Right kidney (tissue), 1 donor: ENCODE data around the gene MPEG1.

Experiments
- DNase-seq: peaks from one replicate; pipeline ENCODE4 v3.0.0-alpha.2; 2016

MPEG1 gene

DNA sequence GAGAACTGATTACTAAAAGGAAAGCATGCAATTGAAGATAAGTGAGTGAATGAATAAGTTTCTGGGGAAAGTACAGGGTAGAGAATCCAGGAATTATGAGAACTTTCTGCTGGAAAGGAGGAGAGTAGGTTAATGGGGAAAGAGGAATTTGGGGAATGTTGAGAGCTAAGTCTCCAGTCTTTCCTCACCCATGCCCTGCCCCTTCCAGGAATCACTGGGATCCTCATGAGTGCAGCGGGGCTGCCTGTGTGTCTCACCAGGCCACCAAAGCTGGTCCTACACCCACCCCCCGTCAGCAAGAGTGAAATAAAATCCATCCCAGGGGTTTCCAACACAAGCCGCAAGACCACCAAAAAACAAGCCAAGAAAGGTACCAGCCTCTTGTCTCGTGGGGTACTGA is 23.8 kb downstream of the MPEG1 start:
- DNase-seq, result no peak

DNA sequence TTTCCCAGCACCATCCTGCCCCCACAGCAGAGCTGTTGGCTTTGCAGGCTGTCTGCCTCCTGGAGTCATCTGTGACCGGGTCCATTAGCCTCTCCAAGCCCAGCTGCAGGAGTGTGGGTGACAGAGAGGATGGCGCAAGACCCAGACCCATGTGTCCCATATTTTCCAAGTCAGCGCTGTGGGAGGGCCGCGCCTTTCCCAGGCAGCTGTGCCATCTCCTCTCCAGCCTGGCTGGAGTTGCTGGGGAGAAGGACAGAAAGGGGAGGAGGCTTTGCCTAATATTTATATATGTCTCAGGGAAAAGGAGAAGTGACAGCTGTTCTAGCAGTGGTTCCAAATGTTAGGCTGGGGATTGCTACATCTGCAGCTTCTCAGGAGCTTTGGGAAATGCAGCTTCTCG is 25.1 kb downstream of the MPEG1 start:
- peak; percentile 47 for DNase-seq

DNA sequence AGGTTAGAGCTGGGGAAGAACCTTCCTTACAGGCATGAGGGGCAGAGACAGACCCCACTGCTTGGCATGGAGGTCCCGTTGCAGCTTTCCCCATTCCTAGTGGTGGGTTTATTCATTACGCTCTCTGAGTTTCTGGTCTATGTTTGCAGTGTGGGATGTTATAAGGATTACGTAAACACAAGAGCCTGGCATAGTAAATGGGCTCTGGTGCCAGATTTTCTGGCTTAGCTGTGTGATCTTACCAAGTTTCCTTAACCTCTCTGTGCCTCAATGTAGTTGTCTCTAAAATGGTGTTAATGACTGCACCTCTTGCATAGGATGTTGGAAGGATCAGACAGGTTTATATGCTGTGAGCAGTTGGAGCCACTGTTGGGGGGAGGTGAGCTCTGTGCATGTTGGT is 25.7 kb downstream of the MPEG1 start:
- DNase-seq, result no peak

DNA sequence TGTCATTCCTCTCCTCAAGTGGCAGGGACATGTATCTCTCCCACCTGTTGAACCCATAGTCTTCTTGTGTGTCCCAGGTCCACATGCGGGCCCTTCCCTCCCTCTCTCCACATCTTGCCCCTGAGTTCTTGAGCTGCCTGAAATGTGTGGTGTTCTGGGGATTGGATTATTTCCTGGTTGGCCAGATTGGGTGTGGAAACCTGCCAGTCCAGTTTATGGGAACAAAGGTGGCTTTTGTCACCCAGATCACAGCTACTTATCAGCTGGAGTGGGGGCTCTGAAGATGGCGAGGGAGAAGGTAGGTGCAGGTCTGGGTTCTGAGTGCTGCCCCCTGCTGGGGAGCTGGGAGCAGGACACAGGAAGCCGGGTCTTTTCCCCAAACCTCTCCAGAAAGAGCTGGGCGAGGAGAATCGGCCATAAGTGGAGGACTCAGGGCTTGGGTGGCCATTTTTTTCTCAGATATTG is 26.6 kb downstream of the MPEG1 start:
- no peak for DNase-seq

DNA sequence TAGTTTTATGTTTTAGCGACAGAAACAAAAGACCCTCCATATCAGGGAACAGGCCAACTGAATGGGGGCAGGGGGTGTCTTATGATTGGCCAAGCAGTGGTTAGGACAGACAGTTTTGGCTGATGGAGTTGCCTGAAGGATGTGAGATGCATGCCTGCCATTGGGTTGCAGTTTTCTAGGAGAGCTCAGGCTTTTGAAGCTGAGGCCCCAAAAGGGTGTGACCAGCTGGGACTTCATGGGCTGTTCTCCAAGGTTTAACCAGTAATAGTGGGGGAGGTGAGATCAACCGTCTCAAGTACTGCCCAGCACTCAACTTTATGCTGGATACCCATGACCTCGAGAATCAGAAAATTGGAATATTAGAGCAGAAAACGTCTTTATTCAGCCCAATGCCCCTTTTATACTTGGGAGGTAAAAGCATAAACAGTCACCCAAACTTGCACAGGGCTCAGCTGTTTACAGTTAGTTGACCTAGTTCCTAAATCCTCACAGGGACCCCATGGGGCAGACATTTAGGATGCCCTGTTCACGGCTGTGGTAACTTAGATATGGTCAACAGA is 27.3 kb downstream of the MPEG1 start:
- no peak for DNase-seq

DNA sequence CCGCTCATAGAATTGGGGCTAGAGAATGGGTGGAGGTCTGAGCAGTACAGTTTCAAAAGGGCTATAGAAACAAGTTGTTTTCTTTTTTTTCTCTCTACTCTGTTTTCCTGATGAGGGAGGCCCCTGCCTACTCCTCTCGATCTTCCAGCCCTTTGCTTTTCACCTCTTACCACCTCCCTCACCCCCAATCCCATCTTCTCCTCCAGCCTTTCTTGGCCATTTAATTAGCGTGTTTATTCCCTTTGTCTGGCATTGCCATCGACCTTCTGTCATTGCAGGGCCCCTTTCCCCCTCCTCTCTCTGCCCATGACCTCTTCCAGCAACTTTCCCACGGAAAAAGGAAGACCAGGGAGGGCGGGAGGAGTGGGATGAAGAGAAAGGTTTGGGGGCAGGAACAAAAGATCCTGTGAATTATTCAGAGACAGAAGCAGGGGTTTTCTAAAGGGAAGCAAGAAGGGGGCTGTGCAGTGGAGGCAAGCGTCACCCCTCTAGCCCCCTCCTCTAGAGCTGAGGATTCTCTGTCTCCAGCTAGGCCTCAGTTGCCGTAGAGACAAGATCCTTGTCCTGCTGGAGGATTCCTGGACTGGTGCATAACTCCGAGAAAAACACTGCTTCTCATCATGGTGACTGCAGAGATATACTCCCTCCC is 27.9 kb downstream of the MPEG1 start:
- no peak for DNase-seq

DNA sequence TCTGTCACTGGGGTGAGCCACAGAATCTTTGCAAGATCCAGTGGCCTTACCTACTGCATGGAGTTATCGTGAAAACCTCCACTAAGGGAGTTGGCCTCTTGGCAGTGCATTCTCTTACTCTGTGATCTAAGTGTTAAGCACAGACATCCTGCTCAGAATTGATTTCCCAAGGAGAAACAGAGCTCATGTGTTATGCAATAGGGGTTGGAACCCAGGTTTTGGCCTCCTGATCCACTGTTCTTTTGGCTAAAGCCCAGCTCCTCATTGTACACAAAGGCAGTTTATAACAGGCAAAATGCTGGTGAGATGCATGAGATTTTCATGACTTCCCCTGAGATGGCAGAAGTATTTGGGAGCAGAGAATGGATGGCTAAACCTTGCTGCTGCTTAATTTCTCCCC is 29.0 kb downstream of the MPEG1 start:
- DNase-seq, result no peak

DNA sequence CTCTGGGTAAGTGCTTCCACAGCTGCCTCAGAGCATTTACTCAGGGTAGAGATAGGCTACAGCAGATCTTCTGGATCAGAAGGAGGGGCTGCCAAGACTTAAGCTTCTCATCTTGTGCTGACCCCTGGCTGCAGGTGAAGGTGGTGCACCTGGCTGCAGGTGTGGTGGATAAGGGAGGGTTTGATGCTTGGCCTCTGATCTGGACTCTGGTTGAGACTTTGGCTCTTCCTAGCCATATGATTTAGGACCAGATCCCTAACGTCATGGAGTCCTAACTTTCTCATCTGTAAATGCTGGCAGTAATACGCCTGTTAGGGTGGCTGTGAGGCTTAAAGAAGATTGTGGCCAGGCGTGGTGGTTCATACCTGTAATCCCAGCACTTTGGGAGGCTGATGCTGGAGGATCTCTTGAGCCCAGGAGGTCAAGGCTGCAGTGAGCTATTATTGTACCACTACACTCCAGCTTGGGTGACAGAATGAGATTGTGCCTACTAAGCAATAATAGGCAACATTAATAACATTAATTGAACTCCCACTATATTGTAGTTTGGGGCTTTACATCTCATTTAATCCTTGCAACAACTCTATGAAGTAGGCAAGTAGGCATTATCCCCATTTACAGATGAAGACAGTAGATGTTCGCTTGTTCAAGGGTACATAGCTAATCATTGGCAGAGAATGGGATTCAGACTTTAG is 30.1 kb downstream of the MPEG1 start:
- DNase-seq, result no peak

DNA sequence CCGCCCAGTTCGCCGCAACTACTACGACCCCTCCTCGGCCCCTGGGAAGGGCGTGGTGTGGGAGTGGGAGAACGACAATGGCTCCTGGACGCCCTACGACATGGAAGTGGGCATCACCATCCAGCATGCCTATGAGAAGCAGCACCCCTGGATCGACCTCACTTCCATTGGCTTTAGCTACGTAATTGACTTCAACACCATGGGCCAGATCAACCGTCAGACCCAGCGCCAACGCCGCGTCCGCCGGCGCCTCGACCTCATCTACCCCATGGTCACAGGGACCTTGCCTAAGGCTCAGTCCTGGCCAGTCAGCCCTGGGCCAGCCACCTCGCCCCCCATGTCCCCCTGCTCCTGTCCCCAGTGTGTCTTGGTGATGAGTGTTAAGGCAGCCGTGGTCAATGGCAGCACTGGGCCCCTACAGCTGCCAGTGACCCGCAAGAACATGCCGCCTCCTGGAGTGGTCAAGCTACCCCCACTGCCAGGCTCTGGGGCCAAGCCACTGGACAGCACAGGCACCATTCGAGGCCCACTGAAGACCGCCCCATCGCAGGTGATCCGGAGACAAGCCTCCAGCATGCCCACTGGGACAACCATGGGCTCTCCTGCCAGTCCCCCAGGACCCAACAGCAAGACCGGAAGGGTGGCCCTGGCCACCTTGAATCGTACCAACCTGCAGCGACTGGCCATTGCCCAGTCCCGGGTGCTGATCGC is 30.8 kb downstream of the MPEG1 start:
- no peak for DNase-seq

DNA sequence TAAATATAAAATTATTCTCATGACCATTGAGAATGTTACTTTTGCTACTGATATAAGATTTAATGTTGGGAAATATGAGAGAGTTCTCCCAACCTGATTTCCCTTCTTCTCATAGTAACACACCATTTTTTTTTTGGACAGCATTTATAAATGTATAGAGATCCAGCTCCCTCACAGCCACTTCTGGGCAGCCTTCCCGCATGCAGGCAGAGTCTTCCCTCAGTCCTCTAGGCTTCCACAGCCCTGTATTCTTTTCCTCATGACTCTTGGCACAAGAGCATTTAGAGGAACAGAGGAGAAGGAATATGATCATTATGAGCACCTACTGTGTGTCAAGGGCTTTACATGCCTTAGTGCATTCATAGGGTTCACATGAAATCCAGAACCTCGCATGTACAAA is 31.8 kb downstream of the MPEG1 start:
- no peak for DNase-seq

DNA sequence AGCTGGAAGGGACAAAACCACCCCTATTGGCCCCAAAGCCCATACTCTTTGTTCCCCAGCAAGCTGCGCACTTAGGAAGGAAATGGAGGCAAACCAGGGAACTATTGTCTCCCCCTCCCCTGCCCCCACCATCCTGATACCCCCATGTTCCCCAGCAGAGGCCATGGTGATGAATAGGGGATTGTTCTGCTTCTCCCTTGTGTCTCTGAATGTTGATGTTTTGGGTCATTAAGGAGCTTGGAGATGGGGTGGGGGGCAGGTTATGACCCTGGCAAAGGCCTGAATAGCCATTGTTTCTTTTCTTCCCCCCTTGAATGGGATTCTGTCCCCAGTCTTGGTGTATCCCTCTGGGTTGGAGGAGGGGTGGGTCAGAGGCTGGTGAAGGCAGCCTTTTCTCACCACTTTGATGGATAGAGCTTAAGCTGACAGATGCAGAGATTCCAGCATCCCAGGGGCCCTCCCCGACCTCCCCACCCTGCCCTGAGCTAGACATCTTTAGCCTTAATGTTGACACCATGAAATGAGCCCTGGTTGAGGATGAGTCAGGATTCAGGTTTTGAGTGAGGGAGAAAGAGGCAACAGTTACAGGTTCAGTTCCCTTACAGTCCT is 32.5 kb downstream of the MPEG1 start:
- DNase-seq, result no peak

DNA sequence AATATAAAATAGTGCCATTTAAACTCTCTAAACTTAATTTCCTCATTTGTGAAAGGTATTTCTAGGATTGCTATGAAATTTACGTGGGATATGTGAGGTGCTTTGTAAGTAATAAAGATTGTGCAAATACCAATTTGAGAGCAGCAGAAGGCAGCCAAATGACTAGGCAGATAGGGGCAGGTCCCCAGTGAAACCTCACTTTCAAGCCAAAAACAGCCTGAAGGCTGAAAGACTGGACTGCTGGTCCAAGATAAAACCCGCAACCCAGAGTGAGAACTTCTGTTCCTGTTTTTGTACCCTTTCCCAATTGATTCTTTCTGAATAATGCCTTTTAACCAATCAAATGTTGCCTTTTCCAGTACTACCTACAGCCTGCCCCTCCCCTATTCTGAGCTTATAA is 33.6 kb downstream of the MPEG1 start:
- no peak for DNase-seq

DNA sequence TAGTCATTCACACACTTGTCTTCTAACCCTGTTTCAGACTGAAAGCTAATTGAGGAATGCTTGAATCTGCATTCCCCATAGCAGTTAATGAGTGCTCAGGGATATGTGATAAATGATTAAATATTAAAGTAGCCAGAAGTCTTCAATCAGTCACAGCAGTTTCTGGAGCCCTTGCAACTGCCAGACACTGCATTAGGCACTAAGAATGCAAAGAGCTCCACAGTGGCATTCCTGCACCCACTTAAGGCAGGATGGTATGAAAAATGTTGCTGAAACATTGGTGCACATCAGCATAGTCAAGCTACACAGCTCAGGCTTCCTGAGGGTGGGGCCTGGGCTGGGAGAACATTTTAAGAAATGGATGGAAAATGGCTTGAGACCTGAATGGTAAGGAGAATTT is 34.3 kb downstream of the MPEG1 start:
- DNase-seq, result no peak

DNA sequence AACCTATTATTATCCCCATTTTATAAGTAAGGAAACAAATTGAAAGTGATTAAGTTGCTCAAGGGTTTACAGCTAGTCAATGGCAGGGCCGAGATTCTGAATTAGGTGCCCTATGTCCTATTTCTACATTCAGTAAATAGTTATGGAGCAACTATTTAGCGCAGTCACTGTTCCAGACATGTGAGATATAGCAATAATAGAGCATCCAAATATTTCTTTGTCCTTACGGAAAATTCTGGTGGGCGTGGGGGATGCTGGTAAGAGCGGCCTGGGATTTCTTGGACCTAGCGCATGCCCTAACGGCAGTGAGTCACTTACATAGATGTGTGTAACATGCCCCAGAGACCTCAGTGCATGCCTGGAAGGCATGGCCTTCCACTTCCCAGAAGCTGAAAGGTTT is 36.4 kb downstream of the MPEG1 start:
- DNase-seq, result no peak

DNA sequence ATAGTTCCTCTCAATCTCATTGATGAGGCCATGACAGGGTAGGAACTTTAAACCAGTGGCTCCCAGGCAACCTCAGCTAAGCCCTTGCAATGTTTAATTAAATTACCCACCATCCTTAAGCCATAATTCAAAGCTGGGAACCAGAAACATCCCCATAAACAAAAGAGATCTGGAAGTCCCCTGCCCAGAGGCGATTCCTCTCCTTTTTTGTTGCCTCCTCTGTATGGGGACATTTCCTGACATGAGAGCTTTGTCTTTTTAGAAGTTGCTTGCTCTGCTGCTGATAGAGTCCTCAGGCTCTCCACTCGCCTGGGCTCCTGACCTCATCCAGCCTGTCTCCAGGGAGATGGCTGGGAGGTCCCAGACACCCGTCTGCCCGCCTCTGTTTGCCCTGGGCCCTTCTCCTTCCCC is 37.6 kb downstream of the MPEG1 start:
- DNase-seq, result peak; percentile 15

DNA sequence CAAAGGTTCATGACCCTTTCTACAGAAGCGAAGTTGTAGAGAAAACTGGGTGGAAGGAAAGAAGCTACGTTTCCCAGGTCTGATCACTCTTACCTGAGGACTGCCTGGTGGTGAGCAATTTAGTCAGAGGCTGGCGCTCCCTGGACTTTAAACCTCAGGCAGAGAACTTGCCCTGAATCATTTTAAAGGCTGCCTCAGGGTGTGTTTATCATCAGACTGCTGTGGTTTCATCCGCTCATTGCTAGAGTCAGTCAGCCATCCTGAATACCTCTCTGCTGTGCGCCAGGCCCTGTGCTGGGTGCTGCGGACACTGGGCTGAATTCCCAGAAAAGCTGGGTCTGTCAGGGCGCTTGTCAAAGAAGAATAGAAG is 38.1 kb downstream of the MPEG1 start:
- no peak for DNase-seq

DNA sequence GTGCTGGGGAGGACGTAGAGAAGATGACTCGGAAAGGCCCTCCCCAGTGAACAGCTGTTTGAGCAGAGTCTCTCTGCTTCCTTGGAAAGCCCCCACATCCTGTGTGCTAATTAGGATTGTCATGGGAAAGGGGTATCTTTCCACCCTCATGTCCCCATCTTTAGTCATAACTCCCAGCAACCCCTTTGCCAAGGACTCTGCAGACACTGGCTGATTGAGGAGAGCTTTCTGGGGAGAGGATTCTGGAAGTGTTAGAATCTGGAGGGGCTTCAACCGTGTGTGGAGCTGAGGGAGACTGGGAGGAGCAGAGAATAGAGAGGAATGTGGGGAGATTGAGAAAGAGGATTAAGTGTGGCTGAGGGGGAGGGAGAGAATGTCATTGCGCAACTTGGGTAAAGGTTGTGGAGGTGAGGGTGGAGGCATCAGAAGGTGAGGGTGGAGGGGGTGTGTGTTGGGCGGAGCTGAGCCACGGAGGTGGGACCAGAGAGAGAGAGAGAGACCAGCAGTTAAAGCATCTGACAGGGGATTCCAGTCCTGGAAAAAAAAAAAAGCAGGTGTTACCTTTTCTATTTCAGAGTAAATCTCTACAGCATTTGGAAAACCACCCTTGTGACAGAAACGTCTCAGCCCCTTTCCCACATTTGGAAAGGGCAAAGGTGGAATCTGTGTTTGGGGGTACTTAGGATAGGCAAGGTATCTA is 38.6 kb downstream of the MPEG1 start:
- DNase-seq, result peak; percentile 60

DNA sequence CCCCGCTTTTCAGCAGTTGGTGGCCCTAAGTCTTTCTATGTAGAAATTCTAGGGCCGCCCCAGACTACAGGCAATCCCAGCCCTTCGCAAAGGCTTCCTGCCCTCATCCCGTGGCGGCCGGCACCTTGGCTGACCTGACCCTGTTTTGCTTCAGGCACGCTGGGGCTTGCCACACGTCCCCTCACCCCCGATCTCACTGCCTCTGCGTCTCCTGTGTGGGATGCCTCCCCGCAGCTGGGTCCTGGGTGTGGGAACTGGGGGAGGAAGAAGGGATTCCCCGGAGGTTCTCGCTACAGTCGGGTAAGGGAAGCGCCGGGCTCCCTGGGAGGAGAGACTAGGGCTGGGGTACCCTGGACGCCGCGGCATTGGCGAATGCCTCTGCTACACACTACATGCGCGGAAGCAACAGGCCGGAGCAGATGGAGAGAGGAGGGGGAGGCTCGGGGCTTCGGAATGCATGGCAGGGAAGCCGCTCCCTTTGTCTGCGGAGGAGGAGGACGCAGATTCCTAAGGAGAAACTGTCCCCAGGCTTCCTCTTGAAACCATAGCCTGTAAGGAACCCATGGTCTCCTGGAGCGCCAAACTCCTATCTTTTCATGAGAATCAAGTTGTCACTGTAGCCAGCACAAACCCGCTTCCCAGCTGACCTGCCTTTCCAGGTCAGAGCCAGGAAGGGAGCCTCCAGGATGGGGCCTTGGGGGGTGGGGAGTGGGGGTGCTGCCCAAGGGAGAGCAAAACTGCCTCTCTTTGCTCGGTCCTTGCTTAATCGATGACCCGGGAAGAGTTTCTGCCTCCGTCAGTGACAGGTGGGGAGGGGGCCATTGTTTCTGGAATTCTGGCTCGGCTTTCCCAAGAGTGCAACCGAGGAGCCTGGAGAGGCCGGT is 39.4 kb downstream of the MPEG1 start:
- DNase-seq, result peak; percentile 81

DNA sequence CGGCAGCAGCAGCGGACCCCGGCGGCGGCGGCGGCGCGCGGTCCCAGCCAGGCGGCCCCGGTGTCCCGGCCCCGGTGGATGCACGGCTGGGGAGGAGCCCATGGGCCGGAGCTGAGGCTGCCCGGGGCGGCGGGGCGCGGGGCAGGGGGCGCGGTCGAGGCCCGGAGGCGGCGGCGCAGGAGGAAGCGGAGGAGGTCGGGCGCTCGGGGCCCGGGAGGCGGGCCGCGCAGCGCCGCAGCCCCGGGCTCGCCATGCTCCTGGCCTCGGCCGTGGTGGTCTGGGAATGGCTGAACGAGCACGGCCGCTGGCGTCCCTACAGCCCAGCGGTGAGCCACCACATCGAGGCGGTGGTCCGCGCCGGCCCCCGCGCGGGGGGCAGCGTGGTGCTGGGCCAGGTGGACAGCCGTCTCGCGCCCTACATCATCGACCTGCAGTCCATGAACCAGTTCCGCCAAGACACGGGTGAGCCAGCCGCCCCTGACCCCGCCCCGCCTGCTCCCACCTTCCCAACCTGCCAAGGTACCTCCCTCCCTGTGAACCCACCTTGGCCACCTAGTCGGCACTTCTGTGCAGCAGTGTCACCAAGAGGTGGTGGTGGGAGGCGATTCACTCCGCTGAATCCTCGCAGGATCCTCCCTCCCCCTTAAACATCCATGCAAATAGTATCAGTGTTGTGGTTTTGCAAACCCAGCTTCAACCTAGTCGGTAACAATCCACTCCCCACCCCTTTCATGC is 40.2 kb downstream of the MPEG1 start:
- peak; percentile 78 for DNase-seq

DNA sequence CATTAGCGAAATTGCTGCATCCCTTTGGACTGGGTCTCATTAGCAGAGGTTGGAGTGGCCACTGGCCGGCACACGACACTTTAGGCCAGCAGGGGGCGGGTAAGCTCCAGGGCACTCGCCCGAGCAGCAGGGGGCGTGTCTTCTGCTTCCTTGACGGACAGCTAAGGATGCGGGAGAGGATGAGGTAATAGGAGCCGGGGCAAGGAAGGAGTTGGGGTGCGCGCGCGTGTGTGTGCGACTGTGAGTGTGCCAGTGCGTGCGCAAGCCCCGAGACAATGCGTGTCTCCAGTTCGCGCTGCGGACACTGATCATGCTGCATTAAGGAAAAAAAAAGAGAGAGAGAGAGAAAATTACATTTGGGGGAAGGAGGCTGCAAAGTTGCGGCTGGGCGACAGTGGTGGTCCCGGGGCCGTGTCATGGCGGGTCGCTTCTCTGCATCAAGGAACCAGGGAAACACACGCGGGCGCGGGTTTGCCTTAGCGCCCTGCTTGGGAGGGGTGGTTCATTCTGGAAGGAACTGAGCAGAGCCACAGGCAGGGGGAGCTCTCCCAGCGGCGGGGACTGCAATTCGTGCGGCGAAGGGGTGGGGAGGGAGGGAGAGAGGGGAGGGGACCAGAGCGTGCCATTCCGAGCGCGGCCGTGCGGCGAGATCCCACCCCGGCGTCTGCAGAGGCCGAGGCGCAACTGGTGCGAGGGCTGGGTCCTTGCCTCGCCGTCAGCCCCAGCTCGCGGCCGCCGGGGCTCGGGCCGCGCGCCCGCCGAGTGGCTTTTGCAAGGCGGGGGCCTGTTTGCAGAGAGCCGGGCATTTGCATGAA is 41.0 kb downstream of the MPEG1 start, which contains the start of gene DTX4:
TSS of gene DTX4 (plus strand) at position 625 of the 815 bp plus-strand sequence. CDS start 464 bp downstream, outside the sequence.
- peak; percentile 91 for DNase-seq
